Tibial artery (tissue), 4 donors: ENCODE measurements around the gene SHISA9.

Experiments
- DNase-seq, 2 donors: peaks; one replicate each; pipeline ENCODE4 v3.0.0-alpha.2; 2019
- H3K27ac ChIP-seq, 2 donors: fragments of 200-600 bp; sonication (generic) in 1 of 2; 1 replicate in 1 of 2; 2 replicates in 1 of 2; pipeline ENCODE4 v1.5.1; 2018 to 2019; ENCODE audit warnings: mild to moderate bottlenecking in 1 of 2
- H3K27me3 ChIP-seq, 2 donors: fragments of 200-600 bp; sonication (generic) in 1 of 2; one replicate each; pipeline versions ENCODE4 v1.5.1 to v1.6.0; 2016 to 2019
- H3K36me3 ChIP-seq, 3 donors: fragments of 200-600 bp; sonication (generic) in 2 of 3; one replicate each; pipeline ENCODE4 v1.5.1; 2016 to 2019; ENCODE audit warnings: mild to moderate bottlenecking in 2 of 3
- H3K4me1 ChIP-seq, 4 donors: fragments of 200-600 bp; sonication (generic) in 2 of 4; 1 replicate in 3 of 4; 2 replicates in 1 of 4; pipeline ENCODE4 v1.5.1; 2016 to 2019
- H3K4me3 ChIP-seq, 2 donors: fragments of 200-600 bp; sonication (generic) in 1 of 2; 1 replicate in 1 of 2; 2 replicates in 1 of 2; pipeline ENCODE4 v1.5.1; 2018 to 2019; ENCODE audit warnings: mild to moderate bottlenecking in 2 of 2
- H3K9me3 ChIP-seq, 3 donors: fragments of 200-600 bp; sonication (generic) in 1 of 3; one replicate each; pipeline ENCODE4 v1.5.1; 2016 to 2019
- CTCF ChIP-seq, 2 experiments: fragments of 200-600 bp in 1 of 2; fragments of 450-650 bp in 1 of 2; IDR thresholded peaks; one replicate each; pipeline ENCODE4 v1.5.1; 2017 to 2019; ENCODE audit warnings: antibody characterized with exemption in 2 of 2, mild to moderate bottlenecking in 1 of 2, moderate library complexity in 1 of 2
- intact Hi-C: fragments of 100-400 bp; cut with DNase I; formaldehyde crosslinking; loops from one replicate; pipeline ENCODE4 v1.15.0; 2023; ENCODE audit warnings: low total_unique reads

SHISA9 gene

GRCh38 chr16:13039526-13039925 is 138.1 kb downstream of the SHISA9 start:
- Histone ChIP-seq H3K36me3 (no peaks in the 10 kb centered on the region), H3K4me3 (no peak overlapping the region), H3K27ac (no peak overlapping the region), H3K9me3 (peaks cover 0 to 5% (median 0%) of the 10 kb centered on the region in 3 donors), H3K27me3 (no peaks in the 10 kb centered on the region), H3K4me1 (no peaks in the 10 kb centered on the region)
- DNase-seq = no peak
- TF ChIP-seq CTCF (IDR thresholded peaks at IDR 0.05) = no peak
- intact Hi-C loops = no loop called here

GRCh38 chr16:13041180-13041579 is 139.8 kb downstream of the SHISA9 start:
- intact Hi-C loops = no loop called here
- peaks cover 0 to 5% (median 0%) of the 10 kb centered on the region in 3 donors for H3K9me3 ChIP-seq
- no peaks in the 10 kb centered on the region for H3K36me3 ChIP-seq
- no peak for DNase-seq
- no peaks in the 10 kb centered on the region for H3K27me3 ChIP-seq
- TF ChIP-seq CTCF (IDR thresholded peaks at IDR 0.05) = no peak
- no peak overlapping the region for H3K27ac ChIP-seq
- no peaks in the 10 kb centered on the region for H3K4me1 ChIP-seq
- H3K4me3 ChIP-seq = no peak overlapping the region

- DNase-seq = no peak
- no peak for TF ChIP-seq CTCF (IDR thresholded peaks at IDR 0.05)
- no peaks in the 10 kb centered on the region for H3K27me3 ChIP-seq
- H3K9me3 ChIP-seq = peaks cover 0 to 5% (median 0%) of the 10 kb centered on the region in 3 donors
- no peak overlapping the region for H3K4me3 ChIP-seq
- no peaks in the 10 kb centered on the region for H3K36me3 ChIP-seq
- intact Hi-C loops = no loop called here
- H3K27ac ChIP-seq = no peak overlapping the region
- H3K4me1 ChIP-seq = no peaks in the 10 kb centered on the region
These were observed 140.4 kb downstream of the SHISA9 start for GRCh38 chr16:13041646-13042290.

DNA sequence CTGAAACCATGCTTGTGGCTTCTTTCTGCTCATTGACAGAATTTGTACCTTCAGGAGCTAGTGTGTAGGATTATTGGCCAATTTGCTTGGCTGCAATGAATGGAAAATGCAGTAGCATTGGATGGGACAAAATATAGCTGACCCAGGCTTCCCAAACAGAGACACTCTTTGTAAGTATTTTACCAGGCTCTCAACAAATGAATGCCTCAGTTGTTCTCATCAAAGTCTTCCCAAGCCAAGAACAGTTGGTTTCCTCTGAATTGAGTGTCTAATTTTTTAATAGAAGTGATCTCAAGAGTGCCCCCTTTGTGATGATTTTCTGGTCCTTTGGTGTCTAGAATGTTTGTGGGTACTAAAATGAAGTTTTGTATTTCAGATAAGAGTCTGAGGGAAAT is 140.9 kb downstream of the SHISA9 start:
- TF ChIP-seq CTCF (IDR thresholded peaks at IDR 0.05) = no peak
- Histone ChIP-seq H3K27ac (no peak overlapping the region), H3K4me1 (no peaks in the 10 kb centered on the region), H3K4me3 (no peak overlapping the region), H3K27me3 (no peaks in the 10 kb centered on the region), H3K36me3 (no peaks in the 10 kb centered on the region), H3K9me3 (peaks cover 0 to 5% (median 0%) of the 10 kb centered on the region in 3 donors)
- intact Hi-C loops = no loop called here
- no peak for DNase-seq

GRCh38 chr16:13046061-13046821 is 144.8 kb downstream of the SHISA9 start:
- Histone ChIP-seq H3K27ac (no peak overlapping the region), H3K36me3 (no peaks in the 10 kb centered on the region), H3K27me3 (no peaks in the 10 kb centered on the region), H3K9me3 (peaks cover 0 to 9% (median 8%) of the 10 kb centered on the region in 3 donors), H3K4me1 (no peaks in the 10 kb centered on the region), H3K4me3 (no peak overlapping the region)
- DNase-seq = no peak
- no peak for TF ChIP-seq CTCF (IDR thresholded peaks at IDR 0.05)
- intact Hi-C loops = no loop called here
